ENCODE results near the gene RTN4.

RTN4 gene

GRCh38 chr2:54966837-54967236 is 83.4 kb downstream of the RTN4 start:
- DNase-seq, result no peak

- no peak for DNase-seq
Measured at GRCh38 chr2:54966165-54966832, 84.0 kb downstream of the RTN4 start.

GRCh38 chr2:54965425-54965824 is 84.8 kb downstream of the RTN4 start:
- DNase-seq, result no peak

- DNase-seq, result no peak
Measured at GRCh38 chr2:54964816-54965215, 85.4 kb downstream of the RTN4 start.

GRCh38 chr2:54964271-54964670 is 86.0 kb downstream of the RTN4 start:
- DNase-seq, result no peak

- no peak for DNase-seq
Measured at GRCh38 chr2:54963476-54963875, 86.8 kb downstream of the RTN4 start.

- no peak for DNase-seq
Measured at GRCh38 chr2:54962935-54963440, 87.3 kb downstream of the RTN4 start.

GRCh38 chr2:54962511-54962910 is 87.7 kb downstream of the RTN4 start:
- no peak for DNase-seq

- no peak for DNase-seq
Measured at GRCh38 chr2:54960164-54960563, 90.1 kb downstream of the RTN4 start.

GRCh38 chr2:54958717-54959371 is 91.4 kb downstream of the RTN4 start:
- no peak for DNase-seq

- no peak for DNase-seq
Measured at GRCh38 chr2:54957321-54957999, 92.8 kb downstream of the RTN4 start.

- no peak for DNase-seq
Measured at GRCh38 chr2:54956111-54956627, 94.1 kb downstream of the RTN4 start.

- DNase-seq, result no peak
Measured at GRCh38 chr2:54955358-54956110, 94.7 kb downstream of the RTN4 start.

- no peak for DNase-seq
Measured at GRCh38 chr2:54954705-54955357, 95.4 kb downstream of the RTN4 start.

GRCh38 chr2:54954158-54954557 is 96.1 kb downstream of the RTN4 start:
- DNase-seq, result no peak

- DNase-seq, result no peak
Measured at GRCh38 chr2:54952978-54953456, 97.2 kb downstream of the RTN4 start.

- DNase-seq, result no peak
Measured at GRCh38 chr2:54952425-54952824, 97.8 kb downstream of the RTN4 start.

- no peak for DNase-seq
Measured at GRCh38 chr2:54950811-54951210, 99.4 kb downstream of the RTN4 start.

- DNase-seq, result no peak
Measured at GRCh38 chr2:54949431-54949830, 100.8 kb downstream of the RTN4 start.

GRCh38 chr2:54948120-54948519 is 102.1 kb downstream of the RTN4 start:
- no peak for DNase-seq

GRCh38 chr2:54947646-54948045 is 102.6 kb downstream of the RTN4 start:
- no peak for DNase-seq

GRCh38 chr2:54947136-54947535 is 103.1 kb downstream of the RTN4 start:
- no peak for DNase-seq

Data from NCI-H2029 treated with DMSO at 0.1 percent for 48 hours (cell line).